ENCODE measurements around the gene LRWD1. TPM values are rescaled to one million over a fixed set of nuclear protein-coding genes. Genes with fewer than 3 reads are reported as not detected.
A peak's percentile ranks its signal among the peaks of the same experiment; 100 is the strongest.

LRWD1 gene
- total and polyA plus RNA-seq, 9 of the 15 experiments (the other 6 are each of a cell fraction or from before 2014, with no cell fraction given) = 0.61 to 66.0 (median 33.2) TPM

DNA sequence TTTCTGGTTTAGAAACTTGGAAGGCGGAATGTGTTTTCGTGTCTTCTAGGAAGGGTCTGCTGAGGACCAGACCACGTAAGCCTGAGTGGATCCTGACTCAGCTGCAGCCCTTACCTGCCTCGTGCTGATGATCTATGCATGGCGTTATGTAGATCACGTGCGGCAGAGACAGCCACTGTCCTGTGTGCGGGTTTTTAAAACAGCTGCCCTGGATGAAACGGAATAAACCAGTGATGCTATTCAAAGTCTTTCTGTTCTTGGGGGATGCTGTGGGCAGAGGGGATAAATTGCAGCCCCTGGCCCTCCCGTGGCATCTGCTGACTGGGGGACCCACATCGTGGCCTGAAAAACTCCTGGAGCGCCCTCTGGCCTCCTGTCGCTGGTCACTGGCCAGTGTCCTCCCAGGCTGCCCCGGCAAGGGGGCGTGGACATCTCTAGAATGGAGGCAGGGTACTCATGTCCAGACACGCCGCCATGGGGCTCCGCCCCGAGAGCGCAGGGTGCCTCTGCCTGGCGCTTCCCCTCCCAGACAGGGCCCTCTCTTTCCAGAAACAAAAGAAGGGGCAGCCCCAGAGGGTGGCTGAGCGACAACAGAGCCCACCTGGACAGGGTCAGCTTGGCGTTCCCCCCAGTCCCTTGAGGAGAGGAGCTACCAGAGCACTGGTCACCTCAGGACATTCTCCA is 13.3 kb upstream of the LRWD1 start:
- POLR2A ChIA-PET = interaction anchor here (0.5 to 2.7 kb wide), 5 partner anchors 9 to 144 kb away, joined by 3 to 7 read pairs (median 4); no protein-coding TSS in a partner anchor
- peak; percentile 49 for FAIRE-seq
- Histone ChIP-seq H3K4me3 (no peak overlapping the region), H3K79me2 (ENCODE audit: control insufficient read depth, insufficient read depth, low read length) (no peaks in the 10 kb centered on the region), H2AFZ (ENCODE audit: low read depth, low read length) (peak overlapping the region; percentile 88), H4K20me1 (replicated peaks; ENCODE audit: control insufficient read depth, insufficient read depth, low read length) (no peaks in the 10 kb centered on the region), H3K27me3 (ENCODE audit: control insufficient read depth in 2 of 2, insufficient read depth in 2 of 2, low read length in 2 of 2) (no peaks in the 10 kb centered on the region), H3K27ac (ENCODE audit: extremely low read depth, low read depth, low read length) (peak overlapping the region; percentile 37; the same call in 1 of the 3 replicates), H3K9me1 (ENCODE audit: control insufficient read depth, insufficient read depth, low read length) (no peaks in the 10 kb centered on the region), H3K4me2 (ENCODE audit: insufficient read depth, low read length) (peak overlapping the region; percentile 61), H3K9me3 (replicated peaks; ENCODE audit: control insufficient read depth, insufficient read depth, low read depth, low read length) (no peaks in the 10 kb centered on the region), H3K9ac (ENCODE audit: insufficient read depth in 1 of 2, low read depth in 2 of 2, low read length in 2 of 2) (peak overlapping the region; percentile 16 to 80; a peak in 3 of 4 replicates), H3K4me1 (replicated peaks in 1 of 2; ENCODE audit: control insufficient read depth in 2 of 2, insufficient read depth in 2 of 2, low read length in 2 of 2) (peaks cover 7 to 43% of the 10 kb centered on the region in 2 experiments; a peak in 3 of 5 replicates), H3K36me3 (ENCODE audit: control insufficient read depth, insufficient read depth, low read length) (peaks cover 16% of the 10 kb centered on the region; the same call in 1 of the 3 replicates)
- ATAC-seq = peak; percentile 95
- intact Hi-C loops (cut with micrococcal nuclease) = loop anchor here (1.0 to 2.0 kb wide), 2 partner anchors 39 to 49 kb away; no protein-coding TSS in a partner anchor
- 30% methylated on average over 23 of the region's 23 CpGs for WGBS (ENCODE audit: insufficient coverage, low coverage, missing lambda C conversion rate)
- CTCF ChIA-PET (ENCODE audit: low intra/inter-chr PET ratio) = interaction anchor here (0.6 to 1.3 kb wide), 4 partner anchors 8 to 47 kb away, joined by 3 to 6 read pairs (median 4); no protein-coding TSS in a partner anchor
- DNase-seq (ENCODE audit: extremely low read depth in 1 of 4, low spot score in 3 of 4) = peak; percentile 83 to 86 (median 86)
- no TSS peak for BruUV-seq (replicated peaks)
- in situ Hi-C loops (cut with MboI) = loop anchor here (25.0 kb wide), 2 partner anchors 111 to 211 kb away; partner anchors contain the start of genes POLR2J2, POLR2J3, SPDYE2 and SPDYE2B
- no peak for TF ChIP-seq MECOM (CRISPR knock-in tag; IDR thresholded peaks at IDR 0.05)
- TF ChIP-seq, protein P1, sequence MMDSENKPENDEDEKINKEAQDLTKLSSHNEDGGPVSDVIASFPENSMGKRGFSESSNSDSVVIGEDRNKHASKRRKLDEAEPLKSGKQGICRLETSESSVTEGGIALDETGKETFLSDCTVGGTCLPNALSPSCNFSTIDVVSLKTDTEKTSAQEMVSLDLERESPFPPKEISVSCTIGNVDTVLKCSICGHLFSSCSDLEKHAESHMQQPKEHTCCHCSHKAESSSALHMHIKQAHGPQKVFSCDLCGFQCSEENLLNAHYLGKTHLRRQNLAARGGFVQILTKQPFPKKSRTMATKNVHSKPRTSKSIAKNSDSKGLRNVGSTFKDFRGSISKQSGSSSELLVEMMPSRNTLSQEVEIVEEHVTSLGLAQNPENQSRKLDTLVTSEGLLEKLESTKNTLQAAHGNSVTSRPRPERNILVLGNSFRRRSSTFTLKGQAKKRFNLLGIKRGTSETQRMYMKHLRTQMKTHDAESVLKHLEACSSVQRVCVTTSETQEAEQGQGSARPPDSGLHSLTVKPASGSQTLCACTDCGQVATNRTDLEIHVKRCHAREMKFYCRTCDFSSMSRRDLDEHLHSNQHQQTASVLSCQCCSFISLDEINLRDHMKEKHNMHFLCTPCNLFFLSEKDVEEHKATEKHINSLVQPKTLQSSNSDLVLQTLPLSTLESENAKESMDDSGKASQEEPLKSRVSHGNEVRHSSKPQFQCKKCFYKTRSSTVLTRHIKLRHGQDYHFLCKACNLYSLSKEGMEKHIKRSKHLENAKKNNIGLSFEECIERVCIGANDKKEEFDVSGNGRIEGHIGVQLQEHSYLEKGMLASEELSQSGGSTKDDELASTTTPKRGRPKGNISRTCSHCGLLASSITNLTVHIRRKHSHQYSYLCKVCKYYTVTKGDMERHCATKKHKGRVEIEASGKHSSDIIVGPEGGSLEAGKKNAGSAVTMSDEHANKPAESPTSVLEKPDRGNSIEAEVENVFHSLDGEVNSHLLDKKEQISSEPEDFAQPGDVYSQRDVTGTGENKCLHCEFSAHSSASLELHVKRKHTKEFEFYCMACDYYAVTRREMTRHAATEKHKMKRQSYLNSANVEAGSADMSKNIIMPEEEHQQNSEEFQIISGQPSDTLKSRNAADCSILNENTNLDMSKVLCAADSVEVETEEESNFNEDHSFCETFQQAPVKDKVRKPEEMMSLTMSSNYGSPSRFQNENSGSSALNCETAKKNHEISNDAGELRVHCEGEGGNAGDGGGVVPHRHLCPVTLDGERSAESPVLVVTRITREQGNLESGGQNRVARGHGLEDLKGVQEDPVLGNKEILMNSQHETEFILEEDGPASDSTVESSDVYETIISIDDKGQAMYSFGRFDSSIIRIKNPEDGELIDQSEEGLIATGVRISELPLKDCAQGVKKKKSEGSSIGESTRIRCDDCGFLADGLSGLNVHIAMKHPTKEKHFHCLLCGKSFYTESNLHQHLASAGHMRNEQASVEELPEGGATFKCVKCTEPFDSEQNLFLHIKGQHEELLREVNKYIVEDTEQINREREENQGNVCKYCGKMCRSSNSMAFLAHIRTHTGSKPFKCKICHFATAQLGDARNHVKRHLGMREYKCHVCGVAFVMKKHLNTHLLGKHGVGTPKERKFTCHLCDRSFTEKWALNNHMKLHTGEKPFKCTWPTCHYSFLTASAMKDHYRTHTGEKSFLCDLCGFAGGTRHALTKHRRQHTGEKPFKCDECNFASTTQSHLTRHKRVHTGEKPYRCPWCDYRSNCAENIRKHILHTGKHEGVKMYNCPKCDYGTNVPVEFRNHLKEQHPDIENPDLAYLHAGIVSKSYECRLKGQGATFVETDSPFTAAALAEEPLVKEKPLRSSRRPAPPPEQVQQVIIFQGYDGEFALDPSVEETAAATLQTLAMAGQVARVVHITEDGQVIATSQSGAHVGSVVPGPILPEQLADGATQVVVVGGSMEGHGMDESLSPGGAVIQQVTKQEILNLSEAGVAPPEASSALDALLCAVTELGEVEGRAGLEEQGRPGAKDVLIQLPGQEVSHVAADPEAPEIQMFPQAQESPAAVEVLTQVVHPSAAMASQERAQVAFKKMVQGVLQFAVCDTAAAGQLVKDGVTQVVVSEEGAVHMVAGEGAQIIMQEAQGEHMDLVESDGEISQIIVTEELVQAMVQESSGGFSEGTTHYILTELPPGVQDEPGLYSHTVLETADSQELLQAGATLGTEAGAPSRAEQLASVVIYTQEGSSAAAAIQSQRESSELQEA (IDR thresholded peaks at IDR 0.05; ENCODE audit: low read depth) = no peak
- TF ChIP-seq TOE1 (IDR thresholded peaks at IDR 0.05; ENCODE audit: borderline replicate concordance) = no peak
- no peak for TF ChIP-seq TOE1 (CRISPR knock-in tag; IDR thresholded peaks at IDR 0.05; ENCODE audit: borderline replicate concordance, low read depth)
- TF ChIP-seq MAZ (CRISPR knock-in tag; conservative IDR thresholded peaks at IDR 0.05 in 1 of 2, IDR thresholded peaks at IDR 0.05 in 1 of 2) = 0 out of 4 replicates have a peak, but pooled peaks of 1 of the 2 experiments have one; percentile 19
- TF ChIP-seq, protein P2, sequence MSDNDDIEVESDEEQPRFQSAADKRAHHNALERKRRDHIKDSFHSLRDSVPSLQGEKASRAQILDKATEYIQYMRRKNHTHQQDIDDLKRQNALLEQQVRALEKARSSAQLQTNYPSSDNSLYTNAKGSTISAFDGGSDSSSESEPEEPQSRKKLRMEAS (CRISPR knock-in tag; IDR thresholded peaks at IDR 0.05) = peak; percentile 39
- no peak for TF ChIP-seq SAP30 (IDR thresholded peaks at IDR 0.05; ENCODE audit: borderline replicate concordance, insufficient read depth, low read depth, low read length, poor library complexity, severe bottlenecking)
- TF ChIP-seq, protein P3, sequence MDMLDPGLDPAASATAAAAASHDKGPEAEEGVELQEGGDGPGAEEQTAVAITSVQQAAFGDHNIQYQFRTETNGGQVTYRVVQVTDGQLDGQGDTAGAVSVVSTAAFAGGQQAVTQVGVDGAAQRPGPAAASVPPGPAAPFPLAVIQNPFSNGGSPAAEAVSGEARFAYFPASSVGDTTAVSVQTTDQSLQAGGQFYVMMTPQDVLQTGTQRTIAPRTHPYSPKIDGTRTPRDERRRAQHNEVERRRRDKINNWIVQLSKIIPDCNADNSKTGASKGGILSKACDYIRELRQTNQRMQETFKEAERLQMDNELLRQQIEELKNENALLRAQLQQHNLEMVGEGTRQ (CRISPR knock-in tag; IDR thresholded peaks at IDR 0.05) = peak; percentile 66
- TF ChIP-seq RAD51 (IDR thresholded peaks at IDR 0.05; ENCODE audit: borderline replicate concordance, low read depth) = peak; percentile 61; the same call in 1 of the 2 replicates
- TF ChIP-seq FOS (IDR thresholded peaks at IDR 0.05; ENCODE audit: extremely low read depth, insufficient read length) = no peak

Measured in K562 (cell line).